Panc1 (cell line): Measurements from ENCODE around the gene PALD1.

Source experiments
- POLR2AphosphoS5 ChIP-seq: IDR thresholded peaks from 2 replicates; pipeline ENCODE4 v1.6.1; 2012; ENCODE audit warnings: mild to moderate bottlenecking, low read depth, low read length, moderate library complexity
- SIN3A ChIP-seq: IDR thresholded peaks from 2 replicates; pipeline ENCODE4 v1.6.1; 2012; ENCODE audit warnings: low read depth, mild to moderate bottlenecking, low read length, moderate library complexity, borderline replicate concordance; ENCODE audit not compliant: insufficient read depth
- TF ChIP-seq, protein P1 (sequence below): fragments of 450-650 bp; IDR thresholded peaks from 2 replicates; pipeline ENCODE4 v1.5.1; 2017; ENCODE audit warnings: mild to moderate bottlenecking
- TF ChIP-seq, protein P2 (sequence below), 2 experiments: IDR thresholded peaks; 2 replicates each; pipeline ENCODE4 v1.6.1; 2011 to 2012; ENCODE audit warnings: low read depth in 2 of 2, control low read depth in 1 of 2, low read length in 1 of 2, mild to moderate bottlenecking in 1 of 2, moderate library complexity in 1 of 2; ENCODE audit not compliant: insufficient read depth in 1 of 2

DNA sequence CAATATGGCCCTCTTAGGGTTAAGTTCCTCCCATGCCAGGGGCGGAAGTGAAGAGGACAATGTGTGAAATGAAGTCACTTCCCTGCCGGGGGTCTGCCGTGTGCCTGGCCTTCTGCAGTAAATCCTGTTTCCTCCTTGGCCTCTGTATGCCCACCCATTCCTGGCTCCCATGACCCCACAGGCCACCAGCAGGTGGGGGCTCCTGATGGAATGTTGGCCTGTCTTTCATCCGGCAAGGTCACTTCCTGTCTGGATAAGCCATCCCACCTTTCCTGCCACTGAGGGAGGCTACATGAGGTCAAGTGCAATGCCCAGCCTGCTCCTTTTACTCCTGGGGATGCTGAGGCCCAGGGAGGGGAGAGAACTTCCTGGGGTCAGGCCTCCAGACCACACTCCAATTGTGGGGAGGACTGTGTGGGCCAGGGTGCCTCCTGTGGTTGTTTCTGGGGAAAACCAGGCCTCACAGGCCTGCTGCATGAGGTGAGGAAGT, 22.3 kb downstream of the PALD1 start:
- TF ChIP-seq, protein P1, sequence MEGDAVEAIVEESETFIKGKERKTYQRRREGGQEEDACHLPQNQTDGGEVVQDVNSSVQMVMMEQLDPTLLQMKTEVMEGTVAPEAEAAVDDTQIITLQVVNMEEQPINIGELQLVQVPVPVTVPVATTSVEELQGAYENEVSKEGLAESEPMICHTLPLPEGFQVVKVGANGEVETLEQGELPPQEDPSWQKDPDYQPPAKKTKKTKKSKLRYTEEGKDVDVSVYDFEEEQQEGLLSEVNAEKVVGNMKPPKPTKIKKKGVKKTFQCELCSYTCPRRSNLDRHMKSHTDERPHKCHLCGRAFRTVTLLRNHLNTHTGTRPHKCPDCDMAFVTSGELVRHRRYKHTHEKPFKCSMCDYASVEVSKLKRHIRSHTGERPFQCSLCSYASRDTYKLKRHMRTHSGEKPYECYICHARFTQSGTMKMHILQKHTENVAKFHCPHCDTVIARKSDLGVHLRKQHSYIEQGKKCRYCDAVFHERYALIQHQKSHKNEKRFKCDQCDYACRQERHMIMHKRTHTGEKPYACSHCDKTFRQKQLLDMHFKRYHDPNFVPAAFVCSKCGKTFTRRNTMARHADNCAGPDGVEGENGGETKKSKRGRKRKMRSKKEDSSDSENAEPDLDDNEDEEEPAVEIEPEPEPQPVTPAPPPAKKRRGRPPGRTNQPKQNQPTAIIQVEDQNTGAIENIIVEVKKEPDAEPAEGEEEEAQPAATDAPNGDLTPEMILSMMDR: no peak
- TF ChIP-seq, protein P2, sequence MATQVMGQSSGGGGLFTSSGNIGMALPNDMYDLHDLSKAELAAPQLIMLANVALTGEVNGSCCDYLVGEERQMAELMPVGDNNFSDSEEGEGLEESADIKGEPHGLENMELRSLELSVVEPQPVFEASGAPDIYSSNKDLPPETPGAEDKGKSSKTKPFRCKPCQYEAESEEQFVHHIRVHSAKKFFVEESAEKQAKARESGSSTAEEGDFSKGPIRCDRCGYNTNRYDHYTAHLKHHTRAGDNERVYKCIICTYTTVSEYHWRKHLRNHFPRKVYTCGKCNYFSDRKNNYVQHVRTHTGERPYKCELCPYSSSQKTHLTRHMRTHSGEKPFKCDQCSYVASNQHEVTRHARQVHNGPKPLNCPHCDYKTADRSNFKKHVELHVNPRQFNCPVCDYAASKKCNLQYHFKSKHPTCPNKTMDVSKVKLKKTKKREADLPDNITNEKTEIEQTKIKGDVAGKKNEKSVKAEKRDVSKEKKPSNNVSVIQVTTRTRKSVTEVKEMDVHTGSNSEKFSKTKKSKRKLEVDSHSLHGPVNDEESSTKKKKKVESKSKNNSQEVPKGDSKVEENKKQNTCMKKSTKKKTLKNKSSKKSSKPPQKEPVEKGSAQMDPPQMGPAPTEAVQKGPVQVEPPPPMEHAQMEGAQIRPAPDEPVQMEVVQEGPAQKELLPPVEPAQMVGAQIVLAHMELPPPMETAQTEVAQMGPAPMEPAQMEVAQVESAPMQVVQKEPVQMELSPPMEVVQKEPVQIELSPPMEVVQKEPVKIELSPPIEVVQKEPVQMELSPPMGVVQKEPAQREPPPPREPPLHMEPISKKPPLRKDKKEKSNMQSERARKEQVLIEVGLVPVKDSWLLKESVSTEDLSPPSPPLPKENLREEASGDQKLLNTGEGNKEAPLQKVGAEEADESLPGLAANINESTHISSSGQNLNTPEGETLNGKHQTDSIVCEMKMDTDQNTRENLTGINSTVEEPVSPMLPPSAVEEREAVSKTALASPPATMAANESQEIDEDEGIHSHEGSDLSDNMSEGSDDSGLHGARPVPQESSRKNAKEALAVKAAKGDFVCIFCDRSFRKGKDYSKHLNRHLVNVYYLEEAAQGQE (IDR thresholded peaks at IDR 0.05; ENCODE audit: insufficient read depth in 1 of 2, low read depth in 2 of 2, low read length in 1 of 2): no peak
- no peak for TF ChIP-seq POLR2AphosphoS5
- no peak for TF ChIP-seq SIN3A
